Astrocyte of the cerebellum (primary cell): Measurements from ENCODE around the gene PPP1R9B.

Experiments
- DNase-seq: peaks from one replicate; pipeline ENCODE4 v3.0.0-alpha.2; 2011; ENCODE audit warnings: low read depth
- H3K4me3 ChIP-seq: 2 replicates; pipeline ENCODE4 v1.5.1; 2011; ENCODE audit warnings: mild to moderate bottlenecking, low read depth, low read length, moderate library complexity
- CTCF ChIP-seq: IDR thresholded peaks from 2 replicates; pipeline ENCODE4 v1.5.1; 2012; ENCODE audit warnings: low read length, low read depth, moderate library complexity, mild to moderate bottlenecking; ENCODE audit errors: missing control alignments
- in situ Hi-C: cut with HindIII; loops from 2 replicates; pipeline ENCODE4 v1.10.0; 2017; ENCODE audit warnings: low sequenced_read_pairs

The PPP1R9B gene

DNA sequence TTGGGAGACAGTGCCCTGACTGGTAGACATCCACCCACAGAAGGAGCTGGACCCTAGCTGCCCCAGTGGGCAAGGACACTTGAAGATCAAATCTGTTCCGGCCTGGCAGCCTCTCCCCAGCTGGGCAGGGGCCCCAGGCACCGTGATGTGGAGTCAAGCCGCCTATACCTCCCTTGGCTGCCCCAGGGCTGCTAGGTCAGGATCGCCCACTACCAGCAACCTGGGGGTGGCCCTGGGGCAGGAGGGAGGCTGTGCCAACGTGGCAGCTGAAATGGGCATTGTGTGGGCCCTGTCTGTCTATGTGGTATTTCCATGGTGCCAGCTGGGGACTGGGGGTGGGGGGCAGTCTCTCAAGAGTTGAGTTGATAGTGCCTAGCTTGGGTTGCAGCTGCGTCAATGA, 54.4 kb downstream of the PPP1R9B start:
- DNase-seq: no peak
- no peak for TF ChIP-seq CTCF
- in situ Hi-C loops: no loop called here
- peak overlapping the region; percentile 82 for H3K4me3 ChIP-seq

DNA sequence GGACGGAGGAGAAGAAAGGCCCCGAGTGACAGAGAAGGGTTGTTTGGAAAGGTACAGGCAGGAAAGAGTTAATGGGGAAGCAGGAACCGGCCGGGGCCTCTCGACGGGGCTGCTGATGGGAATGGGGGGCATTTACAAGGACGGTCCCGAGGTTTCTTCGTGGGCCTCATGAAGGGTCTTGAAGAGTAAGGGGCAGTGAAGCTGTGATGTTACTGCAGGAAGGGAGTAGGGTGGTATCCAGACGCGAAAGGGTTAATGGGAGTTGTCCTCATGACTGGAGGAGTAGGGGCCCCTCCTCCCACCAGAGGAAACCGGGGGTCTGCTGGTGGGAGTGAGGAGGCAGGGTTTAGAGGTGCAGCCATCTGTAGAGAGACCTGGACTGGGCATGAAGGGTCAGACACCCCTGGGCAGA, 54.8 kb downstream of the PPP1R9B start:
- peak overlapping the region; percentile 82 for H3K4me3 ChIP-seq
- DNase-seq: no peak
- no peak for TF ChIP-seq CTCF
- in situ Hi-C loops: no loop called here

- in situ Hi-C loops: no loop called here
- no peak for TF ChIP-seq CTCF
- H3K4me3 ChIP-seq: peak within 1 kb of the TSS; percentile 82
- DNase-seq: peak; percentile 88
Observed at GRCh38 chr17:50094753-50095619, 55.5 kb downstream of the PPP1R9B start, which contains the start of gene PDK2. TSS of gene PDK2 (plus strand) at chr17:50095351. CDS start at chr17:50095436, 85 bp downstream.

- in situ Hi-C loops: no loop called here
- peak; percentile 76 for DNase-seq
- TF ChIP-seq CTCF: peak; percentile 82
- H3K4me3 ChIP-seq: peak overlapping the region; percentile 82
Observed at GRCh38 chr17:50094243-50094752, 56.2 kb downstream of the PPP1R9B start.

- no peak for DNase-seq
- no peak overlapping the region for H3K4me3 ChIP-seq
- no peak for TF ChIP-seq CTCF
- in situ Hi-C loops: no loop called here
Observed at GRCh38 chr17:50093807-50094206, 56.7 kb downstream of the PPP1R9B start.

- no peak overlapping the region for H3K4me3 ChIP-seq
- no peak for DNase-seq
- in situ Hi-C loops: no loop called here
- TF ChIP-seq CTCF: no peak
Observed at GRCh38 chr17:50093246-50093645, 57.2 kb downstream of the PPP1R9B start.
